Ovary (tissue), 3 donors: ENCODE results near the gene SMCHD1.

Experiments used
- EP300 ChIP-seq: sonication (generic); formaldehyde crosslinking; IDR thresholded peaks from one replicate; pipeline ENCODE4 v1.6.1; 2017; ENCODE audit warnings: antibody characterized with exemption
- POLR2A ChIP-seq: fragments of 450-650 bp; IDR thresholded peaks from one replicate; pipeline ENCODE4 v1.6.1; 2017; ENCODE audit warnings: antibody characterized with exemption, mild to moderate bottlenecking, moderate library complexity
- TF ChIP-seq, protein P1 (sequence below), 3 donors: fragments of 450-650 bp in 2 of 3; fragments of 200-600 bp in 1 of 3; IDR thresholded peaks; one replicate each; pipeline versions ENCODE4 v1.5.1 to v1.8.0; 2016 to 2022; ENCODE audit warnings: antibody characterized with exemption in 3 of 3, mild to moderate bottlenecking in 1 of 3
- donor health status: DM: no; HTN: no; CAD: no.

DNA sequence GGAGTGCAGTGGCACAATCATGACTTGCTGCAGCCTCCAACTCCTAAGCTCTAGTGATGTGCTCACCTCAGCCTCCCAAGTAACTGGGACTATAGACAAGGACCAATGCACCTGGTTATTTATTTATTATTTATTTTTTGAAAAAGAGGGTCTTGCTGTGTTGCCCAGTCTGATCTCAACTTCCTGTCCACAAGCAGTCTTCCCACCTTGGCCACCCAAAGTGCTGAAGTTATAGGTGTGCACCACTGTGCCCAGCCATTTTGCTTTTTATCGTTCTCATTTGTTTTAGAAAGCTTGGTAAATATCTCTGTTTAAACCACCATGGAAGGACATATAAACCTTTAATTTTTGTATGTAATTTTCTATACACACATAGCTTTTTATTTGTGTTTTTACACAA, 74.2 kb downstream of the SMCHD1 start:
- TF ChIP-seq, protein P1, sequence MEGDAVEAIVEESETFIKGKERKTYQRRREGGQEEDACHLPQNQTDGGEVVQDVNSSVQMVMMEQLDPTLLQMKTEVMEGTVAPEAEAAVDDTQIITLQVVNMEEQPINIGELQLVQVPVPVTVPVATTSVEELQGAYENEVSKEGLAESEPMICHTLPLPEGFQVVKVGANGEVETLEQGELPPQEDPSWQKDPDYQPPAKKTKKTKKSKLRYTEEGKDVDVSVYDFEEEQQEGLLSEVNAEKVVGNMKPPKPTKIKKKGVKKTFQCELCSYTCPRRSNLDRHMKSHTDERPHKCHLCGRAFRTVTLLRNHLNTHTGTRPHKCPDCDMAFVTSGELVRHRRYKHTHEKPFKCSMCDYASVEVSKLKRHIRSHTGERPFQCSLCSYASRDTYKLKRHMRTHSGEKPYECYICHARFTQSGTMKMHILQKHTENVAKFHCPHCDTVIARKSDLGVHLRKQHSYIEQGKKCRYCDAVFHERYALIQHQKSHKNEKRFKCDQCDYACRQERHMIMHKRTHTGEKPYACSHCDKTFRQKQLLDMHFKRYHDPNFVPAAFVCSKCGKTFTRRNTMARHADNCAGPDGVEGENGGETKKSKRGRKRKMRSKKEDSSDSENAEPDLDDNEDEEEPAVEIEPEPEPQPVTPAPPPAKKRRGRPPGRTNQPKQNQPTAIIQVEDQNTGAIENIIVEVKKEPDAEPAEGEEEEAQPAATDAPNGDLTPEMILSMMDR (IDR thresholded peaks at IDR 0.05) = no peak
- TF ChIP-seq POLR2A (no peak), EP300 (no peak)
